Lower leg skin (tissue), 4 donors: Measurements from ENCODE around the gene RPH3AL. TPM values are rescaled to one million over a fixed set of nuclear protein-coding genes. Genes with fewer than 3 reads are reported as not detected.
A peak's percentile ranks its signal among the peaks of the same experiment; 100 is the strongest.

Source experiments
- DNase-seq, 2 donors: peaks; one replicate each; pipeline ENCODE4 v3.0.0-alpha.2; 2019; ENCODE audit warnings: low spot score in 2 of 2
- H3K4me3 ChIP-seq: fragments of 200-600 bp; sonication (generic); 2 replicates; pipeline ENCODE4 v1.5.1; 2017; ENCODE audit warnings: mild to moderate bottlenecking, low read depth; ENCODE audit not compliant: poor library complexity, severe bottlenecking
- CTCF ChIP-seq, 3 donors: fragments of 450-650 bp; IDR thresholded peaks; one replicate each; pipeline ENCODE4 v1.5.1; 2016; ENCODE audit warnings: antibody characterized with exemption in 3 of 3, mild to moderate bottlenecking in 3 of 3, moderate library complexity in 2 of 3
- POLR2A ChIP-seq, 2 donors: fragments of 450-650 bp; IDR thresholded peaks; one replicate each; pipeline ENCODE4 v1.6.1; 2016 to 2017; ENCODE audit warnings: antibody characterized with exemption in 2 of 2, mild to moderate bottlenecking in 1 of 2, moderate library complexity in 1 of 2
- WGBS, 2 donors: methylation state at CpG; one replicate each; pipeline ENCODE4 v1.1.5; 2018; 5-methylcytosine and 5-hydroxymethylcytosine counted together
- intact Hi-C: fragments of 100-400 bp; cut with DNase I; formaldehyde crosslinking; loops from one replicate; pipeline ENCODE4 v1.15.0; 2023; ENCODE audit warnings: low total_unique reads
- total RNA-seq, 4 donors: library from RNA; depleted of rRNA; stranded (reverse); fragments of >200 nt; gene quantifications; one replicate each; pipeline ENCODE4 v1.1.0, GENCODE V29; 2016

RPH3AL gene
- total RNA-seq, 4 donors from 2014 or later = 8.6 to 22.9 (median 15.9) TPM

GRCh38 chr17:280216-280615, 72.4 kb downstream of the RPH3AL start:
- intact Hi-C loops = no loop called here
- WGBS, 2 donors = 83 to 85% methylated on average over 7 of the region's 7 CpGs
- peak in 1 of 2 donors; percentile 77 for DNase-seq
- H3K4me3 ChIP-seq = no peak overlapping the region
- TF ChIP-seq POLR2A (IDR thresholded peaks at IDR 0.05) = no peak
- no peak for TF ChIP-seq CTCF (IDR thresholded peaks at IDR 0.05)

- no peak overlapping the region for H3K4me3 ChIP-seq
- WGBS, 2 donors = 44 to 63% methylated on average over 4 of the region's 4 CpGs
- peak in 1 of 2 donors; percentile 43 for DNase-seq
- intact Hi-C loops = no loop called here
- TF ChIP-seq POLR2A (IDR thresholded peaks at IDR 0.05) (no peak), CTCF (IDR thresholded peaks at IDR 0.05) (no peak)
Measured at GRCh38 chr17:279776-280175, 72.8 kb downstream of the RPH3AL start.

- intact Hi-C loops = no loop called here
- DNase-seq = no peak
- no peak overlapping the region for H3K4me3 ChIP-seq
- TF ChIP-seq POLR2A (IDR thresholded peaks at IDR 0.05) = no peak
- no peak for TF ChIP-seq CTCF (IDR thresholded peaks at IDR 0.05)
- WGBS, 2 donors = 85 to 89% methylated on average over 4 of the region's 4 CpGs
Measured at GRCh38 chr17:279331-279730, 73.3 kb downstream of the RPH3AL start.

GRCh38 chr17:278676-279059, 73.9 kb downstream of the RPH3AL start:
- no peak for DNase-seq
- H3K4me3 ChIP-seq = no peak overlapping the region
- no peak for TF ChIP-seq POLR2A (IDR thresholded peaks at IDR 0.05)
- no peak for TF ChIP-seq CTCF (IDR thresholded peaks at IDR 0.05)
- WGBS, 2 donors = 91 to 94% methylated on average over 5 of the region's 5 CpGs
- intact Hi-C loops = no loop called here

- DNase-seq = peak in 1 of 2 donors; percentile 72
- intact Hi-C loops = no loop called here
- TF ChIP-seq CTCF (IDR thresholded peaks at IDR 0.05) = no peak
- TF ChIP-seq POLR2A (IDR thresholded peaks at IDR 0.05) = no peak
- H3K4me3 ChIP-seq = no peak overlapping the region
- WGBS, 2 donors = 85 to 90% methylated on average over 12 of the region's 12 CpGs
Measured at GRCh38 chr17:278055-278675, 74.4 kb downstream of the RPH3AL start.

GRCh38 chr17:274902-275301, 77.7 kb downstream of the RPH3AL start:
- no peak overlapping the region for H3K4me3 ChIP-seq
- intact Hi-C loops = no loop called here
- no peak for TF ChIP-seq POLR2A (IDR thresholded peaks at IDR 0.05)
- no peak for TF ChIP-seq CTCF (IDR thresholded peaks at IDR 0.05)
- 51 to 58% methylated on average over 5 of the region's 5 CpGs for WGBS, 2 donors
- DNase-seq = no peak
